D721Med (cell line): ENCODE results near the gene SLC22A17.

Experiments
- DNase-seq: peaks from one replicate; pipeline ENCODE4 v3.0.0; 2011; ENCODE audit warnings: low spot score; ENCODE audit not compliant: insufficient read length
- FAIRE-seq: peaks from 2 replicates; lab custom pipeline; 2011; peaks lifted over from hg19 to GRCh38; lab: Jason Lieb, UNC
- CTCF ChIP-seq: IDR thresholded peaks from 2 replicates; pipeline ENCODE4 v1.5.1; 2012; ENCODE audit warnings: mild to moderate bottlenecking, control low read depth; ENCODE audit not compliant: insufficient read depth; ENCODE audit errors: missing control alignments

The SLC22A17 gene

GRCh38 chr14:23385642-23386265, 33.1 kb upstream of the SLC22A17 start:
- FAIRE-seq, result no peak
- TF ChIP-seq CTCF, result no peak

DNA sequence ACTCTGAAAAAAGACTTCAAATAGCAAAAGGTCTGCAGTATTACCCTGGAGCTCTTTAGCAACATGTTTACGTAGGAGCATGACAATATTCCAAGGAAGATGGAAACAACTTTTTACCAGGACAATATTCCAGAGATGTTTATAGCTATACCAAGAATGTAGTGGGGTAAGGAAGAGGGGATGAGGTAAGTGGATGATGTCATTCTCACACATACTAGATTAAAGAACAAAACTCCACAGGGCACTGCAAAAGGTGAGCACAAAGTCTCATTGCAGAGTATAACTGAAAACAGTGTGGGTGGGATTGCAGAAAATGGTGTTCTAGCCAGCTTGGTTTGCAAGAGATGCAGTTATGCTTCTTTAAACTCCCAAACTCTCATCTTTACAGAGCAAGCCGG, 32.6 kb upstream of the SLC22A17 start:
- FAIRE-seq (no peak), DNase-seq (no peak)
- TF ChIP-seq CTCF, result no peak

More at GRCh38 chr14:23385642-23386265, 33.1 kb upstream of the SLC22A17 start:
- DNase-seq, result no peak

DNA sequence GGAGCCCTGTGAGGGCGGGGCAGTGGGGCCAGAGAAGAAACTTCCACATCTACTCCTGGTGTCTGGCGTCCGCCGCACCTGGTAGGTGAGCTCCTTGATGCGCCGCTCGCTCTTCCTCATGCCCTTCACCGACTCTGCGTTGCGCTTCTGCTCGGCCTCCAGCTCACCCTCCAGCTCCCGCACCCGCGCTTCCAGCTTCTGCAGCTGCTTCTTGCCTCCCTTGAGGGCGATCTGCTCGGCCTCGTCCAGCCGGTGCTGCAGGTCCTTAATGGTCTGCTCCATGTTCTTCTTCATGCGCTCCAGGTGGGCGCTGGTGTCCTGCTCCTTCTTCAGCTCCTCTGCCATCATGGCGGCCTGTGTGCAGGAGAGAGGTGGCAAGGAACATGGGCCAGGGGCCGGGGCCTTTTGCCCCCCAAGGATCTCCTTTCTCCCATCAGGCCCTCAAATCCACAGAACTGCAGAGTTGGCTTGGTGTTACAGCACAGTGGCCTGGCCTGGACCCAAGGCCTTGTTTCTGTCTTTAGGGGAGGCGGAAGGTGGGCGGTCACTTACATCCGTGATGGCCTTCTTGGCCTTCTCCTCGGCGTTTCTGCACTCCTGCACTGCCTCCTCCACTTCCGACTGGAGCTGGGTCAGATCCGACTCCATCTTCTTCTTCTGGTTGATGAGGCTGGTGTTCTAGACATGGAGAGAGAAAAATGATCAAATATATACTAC, 31.8 kb upstream of the SLC22A17 start:
- no peak for FAIRE-seq
- TF ChIP-seq CTCF, result no peak
- DNase-seq, result no peak

GRCh38 chr14:23382731-23383440, 30.2 kb upstream of the SLC22A17 start:
- no peak for TF ChIP-seq CTCF
- FAIRE-seq (no peak), DNase-seq (no peak)

DNA sequence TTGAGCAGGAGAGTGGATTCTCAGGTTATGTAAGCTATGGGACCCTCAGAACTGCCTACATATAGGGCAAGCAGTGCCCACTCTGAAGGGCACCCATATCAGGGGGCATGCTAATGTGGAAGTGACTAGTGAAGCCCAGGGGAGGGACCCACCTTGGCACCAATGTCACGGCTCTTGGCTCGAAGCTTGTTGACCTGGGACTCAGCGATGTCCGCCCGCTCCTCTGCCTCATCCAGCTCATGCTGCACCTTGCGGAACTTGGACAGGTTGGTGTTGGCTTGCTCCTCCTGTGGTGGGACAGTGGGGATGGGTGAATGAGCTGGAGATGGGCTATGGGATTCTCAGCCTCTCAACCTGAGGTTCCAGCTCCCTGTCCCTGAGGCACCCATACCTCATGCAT, 29.6 kb upstream of the SLC22A17 start:
- FAIRE-seq, result no peak
- no peak for DNase-seq
- no peak for TF ChIP-seq CTCF

DNA sequence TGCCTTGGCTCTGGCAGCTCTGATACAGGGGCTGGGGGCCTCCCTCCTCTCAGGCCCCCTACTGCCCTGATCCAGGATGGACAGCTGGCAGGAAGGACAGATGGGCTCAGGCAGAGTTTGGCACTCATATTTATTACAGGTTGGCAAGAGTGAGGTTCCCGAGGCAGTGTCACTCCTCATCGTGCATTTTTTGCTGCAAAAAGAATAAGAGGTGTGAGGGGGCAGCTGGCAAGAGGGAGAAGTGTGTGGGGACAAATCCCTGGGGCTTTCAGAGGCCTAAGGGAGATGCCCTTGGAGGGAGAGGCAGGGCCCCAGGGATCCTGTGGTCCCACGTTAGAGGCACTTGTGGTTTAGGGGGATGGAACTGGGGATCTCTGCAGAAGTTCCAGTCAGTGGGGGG, 29.2 kb upstream of the SLC22A17 start:
- no peak for TF ChIP-seq CTCF
- DNase-seq (no peak), FAIRE-seq (no peak)
